ENCODE data around the gene EPOP.

The EPOP gene

GRCh38 chr17:38674749-38675615 is at the start of gene EPOP:
TSS of gene EPOP (minus strand) at chr17:38674957. CDS start at chr17:38674495, 462 bp downstream.
- no peak for FAIRE-seq

GRCh38 chr17:38721802-38722201 is 47.0 kb upstream of the EPOP start:
- FAIRE-seq: no peak

- no peak for FAIRE-seq
Observed at GRCh38 chr17:38720941-38721340, 46.2 kb upstream of the EPOP start.

- no peak for FAIRE-seq
Observed at GRCh38 chr17:38719943-38720641, 45.3 kb upstream of the EPOP start.

GRCh38 chr17:38719289-38719942 is 44.7 kb upstream of the EPOP start:
- no peak for FAIRE-seq

- FAIRE-seq: no peak
Observed at GRCh38 chr17:38717139-38717745, 42.5 kb upstream of the EPOP start.

- no peak for FAIRE-seq
Observed at GRCh38 chr17:38716368-38717005, 41.7 kb upstream of the EPOP start.

GRCh38 chr17:38715216-38715943 is 40.6 kb upstream of the EPOP start:
- no peak for FAIRE-seq

- no peak for FAIRE-seq
Observed at GRCh38 chr17:38713456-38714075, 38.8 kb upstream of the EPOP start.

- no peak for FAIRE-seq
Observed at GRCh38 chr17:38712593-38712992, 37.8 kb upstream of the EPOP start.

GRCh38 chr17:38711792-38712571 is 37.2 kb upstream of the EPOP start:
- FAIRE-seq: no peak

GRCh38 chr17:38710985-38711384 is 36.2 kb upstream of the EPOP start:
- FAIRE-seq: no peak

GRCh38 chr17:38710604-38710962 is 35.8 kb upstream of the EPOP start:
- no peak for FAIRE-seq

GRCh38 chr17:38709864-38710603 is 35.3 kb upstream of the EPOP start:
- FAIRE-seq: no peak

GRCh38 chr17:38709104-38709820 is 34.5 kb upstream of the EPOP start:
- no peak for FAIRE-seq

- no peak for FAIRE-seq
Observed at GRCh38 chr17:38707678-38708351, 33.1 kb upstream of the EPOP start.

- no peak for FAIRE-seq
Observed at GRCh38 chr17:38706505-38707216, 31.9 kb upstream of the EPOP start.
